Measurements from ENCODE around the gene POLR2F. TPM values are rescaled to one million over a fixed set of nuclear protein-coding genes. Genes with fewer than 3 reads are reported as not detected.

Gene POLR2F
- polyA plus RNA-seq, 1 donor (not counting 4 experiments of a cell fraction or from before 2014, with no cell fraction given), result 119 TPM

- Histone ChIP-seq H2AFZ (ENCODE audit: control insufficient read depth, low read length) (no peak overlapping the region), H3K4me2 (ENCODE audit: control insufficient read depth, extremely low read depth, insufficient read depth, low read depth, low read length) (no peak overlapping the region), H3K9me3 (ENCODE audit: control insufficient read depth, low read depth, low read length) (no peaks in the 10 kb centered on the region), H3K9ac (ENCODE audit: control insufficient read depth, extremely low read depth, insufficient read depth, low read length) (no peak overlapping the region), H3K36me3 (ENCODE audit: control insufficient read depth in 2 of 2, extremely low read depth in 1 of 2, insufficient read depth in 2 of 2, low read length in 2 of 2) (no peaks in the 10 kb centered on the region), H3K4me1 (ENCODE audit: control insufficient read depth, extremely low read depth, insufficient read depth, low read length) (peaks cover 18% of the 10 kb centered on the region), H3K27ac (ENCODE audit: control insufficient read depth, insufficient read depth, low read length) (no peak overlapping the region), H3K4me3 (ENCODE audit: control insufficient read depth in 2 of 3, extremely low read depth in 1 of 3, insufficient read depth in 2 of 3, low read depth in 1 of 3, low read length in 3 of 3) (no peak overlapping the region), H3K79me2 (ENCODE audit: control insufficient read depth, insufficient read depth, low read length) (no peaks in the 10 kb centered on the region), H4K20me1 (ENCODE audit: control insufficient read depth, extremely low read depth, insufficient read depth, low read length) (no peaks in the 10 kb centered on the region), H3K27me3 (ENCODE audit: control insufficient read depth, extremely low read depth, insufficient read depth, low read length) (no peaks in the 10 kb centered on the region), H3K9me1 (ENCODE audit: control insufficient read depth, extremely low read depth, insufficient read depth, low read length) (no peaks in the 10 kb centered on the region)
- no peak for DNase-seq (ENCODE audit: low read depth, low spot score)
- TF ChIP-seq EZH2 (IDR thresholded peaks at IDR 0.05; ENCODE audit: low read length) (no peak), CTCF (optimal IDR thresholded peaks at IDR 0.05 in 1 of 3, IDR thresholded peaks at IDR 0.05 in 1 of 3, conservative IDR thresholded peaks at IDR 0.05 in 1 of 3; ENCODE audit: extremely low read depth in 1 of 3, insufficient read depth in 2 of 3, low read length in 3 of 3) (no peak)
- no peak for FAIRE-seq
- dilution Hi-C loops (cut with MboI; ENCODE audit: extremely low pct_ligation_motif_present, low sequenced_read_pairs), result no loop called here
These were observed 40.5 kb downstream of the POLR2F start for GRCh38 chr22:37994049-37994448.

- FAIRE-seq, result no peak
- TF ChIP-seq EZH2 (IDR thresholded peaks at IDR 0.05; ENCODE audit: low read length), result no peak
- TF ChIP-seq CTCF (optimal IDR thresholded peaks at IDR 0.05 in 1 of 3, IDR thresholded peaks at IDR 0.05 in 1 of 3, conservative IDR thresholded peaks at IDR 0.05 in 1 of 3; ENCODE audit: extremely low read depth in 1 of 3, insufficient read depth in 2 of 3, low read length in 3 of 3), result no peak
- H3K27ac ChIP-seq (ENCODE audit: control insufficient read depth, insufficient read depth, low read length), result no peak overlapping the region
- no peak overlapping the region for H3K4me3 ChIP-seq (ENCODE audit: control insufficient read depth in 2 of 3, extremely low read depth in 1 of 3, insufficient read depth in 2 of 3, low read depth in 1 of 3, low read length in 3 of 3)
- H2AFZ ChIP-seq (ENCODE audit: control insufficient read depth, low read length), result no peak overlapping the region
- no peaks in the 10 kb centered on the region for H3K9me1 ChIP-seq (ENCODE audit: control insufficient read depth, extremely low read depth, insufficient read depth, low read length)
- H3K9ac ChIP-seq (ENCODE audit: control insufficient read depth, extremely low read depth, insufficient read depth, low read length), result no peak overlapping the region
- H3K9me3 ChIP-seq (ENCODE audit: control insufficient read depth, low read depth, low read length), result no peaks in the 10 kb centered on the region
- DNase-seq (ENCODE audit: low read depth, low spot score), result no peak
- H3K27me3 ChIP-seq (ENCODE audit: control insufficient read depth, extremely low read depth, insufficient read depth, low read length), result no peaks in the 10 kb centered on the region
- H3K79me2 ChIP-seq (ENCODE audit: control insufficient read depth, insufficient read depth, low read length), result no peaks in the 10 kb centered on the region
- no peaks in the 10 kb centered on the region for H3K36me3 ChIP-seq (ENCODE audit: control insufficient read depth in 2 of 2, extremely low read depth in 1 of 2, insufficient read depth in 2 of 2, low read length in 2 of 2)
- no peak overlapping the region for H3K4me2 ChIP-seq (ENCODE audit: control insufficient read depth, extremely low read depth, insufficient read depth, low read depth, low read length)
- no peaks in the 10 kb centered on the region for H4K20me1 ChIP-seq (ENCODE audit: control insufficient read depth, extremely low read depth, insufficient read depth, low read length)
- H3K4me1 ChIP-seq (ENCODE audit: control insufficient read depth, extremely low read depth, insufficient read depth, low read length), result peaks cover 28% of the 10 kb centered on the region
- dilution Hi-C loops (cut with MboI; ENCODE audit: extremely low pct_ligation_motif_present, low sequenced_read_pairs), result no loop called here
These were observed 41.5 kb downstream of the POLR2F start for GRCh38 chr22:37994982-37995381.

Data from keratinocyte (primary cell).